IMR-90 (cell line): Measurements from ENCODE around the gene SLC24A3. TPM values are rescaled to one million over a fixed set of nuclear protein-coding genes. Genes with fewer than 3 reads are reported as not detected.

Experiments
- ATAC-seq: fragments of 200-7000 bp; cut with Tn5 transposase; 2 replicates; pipeline ENCODE4 v1.9.1; 2020; ENCODE audit warnings: low read depth, mild to moderate bottlenecking, moderate library complexity
- BruUV-seq: library from RNA; stranded (reverse); fragments of 400-500 nt; replicated peaks from 2 replicates; lab custom pipeline; 2021; lab: Mats Ljungman, UMichigan
- CTCF ChIA-PET: fragments of 300-600 bp; formaldehyde crosslinking; extraction: SDS; loops from one replicate; lab custom pipeline; 2021; ENCODE audit warnings: antibody characterized with exemption; lab: Yijun Ruan, JAX
- POLR2A ChIA-PET: fragments of 300-600 bp; sonication (Branson Sonifier 250); formaldehyde crosslinking; loops from one replicate; lab custom pipeline; 2022; ENCODE audit warnings: antibody characterized with exemption; ENCODE audit not compliant: unreplicated experiment; lab: Charles Lee
- DNase-seq: peaks from one replicate; pipeline ENCODE4 v3.0.0; 2013
- H2AFZ ChIP-seq: replicated peaks from 2 replicates; pipeline ENCODE3; 2013; ENCODE audit warnings: low read length, mild to moderate bottlenecking; ENCODE audit not compliant: poor library complexity
- H2AK5ac ChIP-seq: 2 replicates; pipeline ENCODE4 v1.6.1; 2013; ENCODE audit warnings: low read depth, low read length, inconsistent platforms
- H2AK9ac ChIP-seq: replicated peaks from 2 replicates; pipeline ENCODE3; 2013; ENCODE audit warnings: mild to moderate bottlenecking, low read depth, low read length, moderate library complexity; ENCODE audit not compliant: poor library complexity
- H2BK120ac ChIP-seq: 2 replicates; pipeline ENCODE4 v1.6.1; 2013; ENCODE audit warnings: low read depth, low read length, inconsistent platforms
- H2BK15ac ChIP-seq: 3 replicates; pipeline ENCODE4 v1.6.1; 2013; ENCODE audit warnings: low read depth, low read length, inconsistent platforms
- H2BK20ac ChIP-seq: 2 replicates; pipeline ENCODE4 v1.6.1; 2013; ENCODE audit warnings: low read depth, mild to moderate bottlenecking, inconsistent platforms, low read length, moderate library complexity
- H2BK5ac ChIP-seq: 2 replicates; pipeline ENCODE4 v1.6.1; 2013; ENCODE audit warnings: mild to moderate bottlenecking, low read depth, low read length, inconsistent platforms; ENCODE audit not compliant: poor library complexity, severe bottlenecking
- H3K14ac ChIP-seq: replicated peaks from 2 replicates; pipeline ENCODE4 v1.6.1; 2013; ENCODE audit warnings: low read depth, low read length, inconsistent platforms
- H3K18ac ChIP-seq: 2 replicates; pipeline ENCODE4 v1.6.1; 2013; ENCODE audit warnings: low read depth, low read length, control low read depth
- H3K23ac ChIP-seq: 2 replicates; pipeline ENCODE4 v1.6.1; 2013; ENCODE audit warnings: low read depth, low read length, inconsistent platforms
- H3K27ac ChIP-seq: 2 replicates; pipeline ENCODE4 v1.5.1; 2013; ENCODE audit warnings: mild to moderate bottlenecking, control low read depth, low read length; ENCODE audit not compliant: insufficient read depth
- H3K27me3 ChIP-seq: 2 replicates; pipeline ENCODE4 v1.6.1; 2013; ENCODE audit warnings: low read length; ENCODE audit not compliant: control insufficient read depth, insufficient read depth
- H3K36me3 ChIP-seq: 2 replicates; pipeline ENCODE4 v1.6.1; 2013; ENCODE audit warnings: low read length, mixed read lengths; ENCODE audit not compliant: control insufficient read depth, insufficient read depth
- H3K4ac ChIP-seq: 2 replicates; pipeline ENCODE4 v1.6.1; 2013; ENCODE audit warnings: low read depth, low read length, inconsistent platforms
- H3K4me1 ChIP-seq: 2 replicates; pipeline ENCODE4 v1.6.1; 2013; ENCODE audit warnings: low read length, mixed read lengths; ENCODE audit not compliant: control insufficient read depth, insufficient read depth
- H3K4me2 ChIP-seq: 2 replicates; pipeline ENCODE4 v1.6.1; 2013; ENCODE audit warnings: low read depth, mild to moderate bottlenecking, control low read depth, low read length, moderate library complexity
- H3K4me3 ChIP-seq: 2 replicates; pipeline ENCODE4 v1.5.1; 2013; ENCODE audit warnings: low read depth, mild to moderate bottlenecking, control low read depth, low read length, moderate library complexity; ENCODE audit not compliant: insufficient read depth
- H3K56ac ChIP-seq: 2 replicates; pipeline ENCODE4 v1.6.1; 2013; ENCODE audit warnings: low read length, inconsistent platforms; ENCODE audit not compliant: insufficient read depth; ENCODE audit errors: extremely low read depth
- H3K79me1 ChIP-seq, 2 experiments: 2 replicates each; pipeline ENCODE4 v1.6.1; 2013; ENCODE audit warnings: low read length in 2 of 2, inconsistent platforms in 1 of 2, low read depth in 1 of 2
- H3K9ac ChIP-seq: 2 replicates; pipeline ENCODE4 v1.6.1; 2013; ENCODE audit warnings: low read depth, low read length, control low read depth
- H3K9me1 ChIP-seq: 2 replicates; pipeline ENCODE4 v1.6.1; 2013; ENCODE audit warnings: low read length, inconsistent platforms; ENCODE audit not compliant: insufficient read depth
- H3K9me3 ChIP-seq: 2 replicates; pipeline ENCODE4 v1.6.1; 2013; ENCODE audit warnings: low read length; ENCODE audit not compliant: control insufficient read depth, insufficient read depth
- H4K20me1 ChIP-seq: 2 replicates; pipeline ENCODE4 v1.6.1; 2013; ENCODE audit warnings: low read length, inconsistent platforms; ENCODE audit not compliant: insufficient read depth
- H4K5ac ChIP-seq: 2 replicates; pipeline ENCODE4 v1.6.1; 2013; ENCODE audit warnings: mild to moderate bottlenecking, low read depth, low read length, control low read depth
- H4K8ac ChIP-seq, 2 experiments: 2 replicates each; pipeline ENCODE4 v1.6.1; 2013; ENCODE audit warnings: low read depth in 2 of 2, low read length in 2 of 2, control low read depth in 1 of 2, inconsistent platforms in 1 of 2
- H4K91ac ChIP-seq: 2 replicates; pipeline ENCODE4 v1.6.1; 2013; ENCODE audit warnings: low read depth, low read length, inconsistent platforms; ENCODE audit not compliant: insufficient read depth
- BHLHE40 ChIP-seq: fragments of 150-350 bp; IDR thresholded peaks from 2 replicates; pipeline ENCODE4 v1.6.1; 2016; ENCODE audit warnings: mild to moderate bottlenecking, low read depth, low read length
- CHD1 ChIP-seq: IDR thresholded peaks from 2 replicates; pipeline ENCODE4 v1.6.1; 2012; ENCODE audit warnings: low read depth, low read length, improper control_type of control experiment
- CTCF ChIP-seq: conservative IDR thresholded peaks from 2 replicates; pipeline ENCODE4 v1.5.1; 2012; ENCODE audit warnings: mild to moderate bottlenecking, low read depth, low read length, improper control_type of control experiment
- ELK1 ChIP-seq: fragments of 150-350 bp; IDR thresholded peaks from 2 replicates; pipeline ENCODE4 v1.6.1; 2016; ENCODE audit warnings: low read depth, mild to moderate bottlenecking, low read length, moderate library complexity, borderline replicate concordance
- FOS ChIP-seq: fragments of 150-350 bp; IDR thresholded peaks from 2 replicates; pipeline ENCODE4 v1.6.1; 2016; ENCODE audit warnings: low read depth, low read length
- MAFK ChIP-seq: IDR thresholded peaks from 2 replicates; pipeline ENCODE4 v1.6.1; 2012; ENCODE audit warnings: low read depth, low read length, improper control_type of control experiment
- MAZ ChIP-seq: IDR thresholded peaks from 2 replicates; pipeline ENCODE4 v1.6.1; 2012; ENCODE audit warnings: low read depth, mild to moderate bottlenecking, low read length, improper control_type of control experiment, moderate library complexity, borderline replicate concordance
- MXI1 ChIP-seq: IDR thresholded peaks from 2 replicates; pipeline ENCODE4 v1.6.1; 2012; ENCODE audit warnings: low read depth, mild to moderate bottlenecking, low read length, moderate library complexity, borderline replicate concordance
- NFE2L2 ChIP-seq: fragments of 150-350 bp; IDR thresholded peaks from 2 replicates; pipeline ENCODE4 v1.6.1; 2016; ENCODE audit warnings: low read depth, mild to moderate bottlenecking, low read length
- POLR2A ChIP-seq: IDR thresholded peaks from 2 replicates; pipeline ENCODE4 v1.6.1; 2012; ENCODE audit warnings: mild to moderate bottlenecking, low read depth, low read length
- RAD21 ChIP-seq: IDR thresholded peaks from 2 replicates; pipeline ENCODE4 v1.6.1; 2012; ENCODE audit warnings: low read length, improper control_type of control experiment
- RCOR1 ChIP-seq: IDR thresholded peaks from 2 replicates; pipeline ENCODE4 v1.6.1; 2012; ENCODE audit warnings: mild to moderate bottlenecking, low read length, improper control_type of control experiment; ENCODE audit not compliant: insufficient replicate concordance
- RFX5 ChIP-seq: IDR thresholded peaks from 2 replicates; pipeline ENCODE4 v1.8.0; 2012; ENCODE audit warnings: low read depth, mild to moderate bottlenecking, low read length, moderate library complexity
- SMC3 ChIP-seq: fragments of 150-350 bp; IDR thresholded peaks from 2 replicates; pipeline ENCODE4 v1.6.1; 2016; ENCODE audit warnings: low read depth, mild to moderate bottlenecking, antibody characterized with exemption, low read length, moderate library complexity
- dilution Hi-C: fragments of 300-500 bp; cut with HindIII; formaldehyde crosslinking; loops from one replicate; pipeline ENCODE4 v1.14.3; 2018; ENCODE audit warnings: low sequenced_read_pairs; ENCODE audit not compliant: unreplicated experiment
- in situ Hi-C: fragments of 300-500 bp; cut with MboI; formaldehyde crosslinking; loops from 3 replicates; pipeline ENCODE4 v1.14.3; 2019; ENCODE audit warnings: low sequenced_read_pairs, inconsistent platforms, mixed read lengths
- intact Hi-C: fragments of 100-400 bp; cut with micrococcal nuclease; formaldehyde crosslinking; loops from 2 replicates; pipeline ENCODE4 v1.10.0; 2022
- polyA plus RNA-seq, 3 experiments: library from polyadenylated mRNA; depleted of rRNA; stranded (reverse); fragments of >200 nt; gene quantifications; 2 replicates each; pipeline ENCODE4 v1.2.3, GENCODE V29; 2012; ENCODE audit warnings: low replicate concordance in 1 of 3
- total RNA-seq: library from RNA; depleted of rRNA; stranded (reverse); fragments of >200 nt; gene quantifications from 2 replicates; pipeline ENCODE4 v1.2.3, GENCODE V29; 2012
- TF ChIP-seq, protein P1 (sequence below): fragments of 150-350 bp; IDR thresholded peaks from 2 replicates; pipeline ENCODE4 v1.6.1; 2017; ENCODE audit warnings: mild to moderate bottlenecking, antibody characterized with exemption, low read length, low read depth

The SLC24A3 gene
- total and polyA plus RNA-seq, 2 of the 4 experiments (the other 2 are of a cell fraction) = not detected

DNA sequence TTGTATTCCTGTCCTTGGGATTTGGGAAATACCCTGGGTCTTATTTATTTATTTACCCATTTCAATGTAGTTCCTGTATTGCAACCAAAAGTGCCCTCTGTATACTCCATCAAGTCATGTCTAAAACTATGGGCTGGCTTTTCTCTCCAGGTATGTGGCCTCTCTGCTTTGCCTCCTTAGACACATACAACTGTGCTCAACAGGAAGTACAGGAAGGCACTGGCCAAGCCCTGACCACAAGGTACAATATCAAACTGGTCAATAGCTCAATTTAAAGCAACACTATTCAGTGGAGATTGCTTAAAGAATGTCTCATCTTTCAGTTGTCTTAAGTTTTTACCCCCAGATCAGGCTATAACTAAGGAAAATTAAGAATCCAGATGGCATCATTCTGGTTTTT, 42.3 kb upstream of the SLC24A3 start:
- Histone ChIP-seq H2BK5ac (no peak overlapping the region), H3K56ac (no peak overlapping the region), H3K14ac (no peak overlapping the region), H3K4ac (no peak overlapping the region), H2AK5ac (no peak overlapping the region), H2BK15ac (no peak overlapping the region), H3K79me1 (no peaks in the 10 kb centered on the region), H3K4me1 (no peaks in the 10 kb centered on the region), H2AFZ (no peak overlapping the region), H2BK120ac (no peak overlapping the region), H3K4me2 (no peak overlapping the region), H3K18ac (no peak overlapping the region), H3K36me3 (no peaks in the 10 kb centered on the region), H2AK9ac (no peak overlapping the region), H4K20me1 (no peaks in the 10 kb centered on the region), H4K91ac (no peak overlapping the region), H2BK20ac (no peak overlapping the region), H3K4me3 (no peak overlapping the region), H4K8ac (no peak overlapping the region), H3K9me3 (no peaks in the 10 kb centered on the region), H4K5ac (no peak overlapping the region), H3K23ac (no peak overlapping the region), H3K9me1 (no peaks in the 10 kb centered on the region), H3K27me3 (no peaks in the 10 kb centered on the region), H3K9ac (no peak overlapping the region), H3K27ac (no peak overlapping the region)
- DNase-seq (no peak), ATAC-seq (no peak)
- dilution Hi-C loops = no loop called here
- ChIA-PET CTCF (no interaction called here), POLR2A (no interaction called here)
- no TSS peak for BruUV-seq
- in situ Hi-C loops = no loop called here
- no peak for TF ChIP-seq CTCF
- TF ChIP-seq FOS = no peak
- no peak for TF ChIP-seq RCOR1
- no peak for TF ChIP-seq CHD1
- no peak for TF ChIP-seq ELK1
- TF ChIP-seq MXI1 = no peak
- TF ChIP-seq NFE2L2 = no peak
- TF ChIP-seq POLR2A = no peak
- no peak for TF ChIP-seq SMC3
- TF ChIP-seq, protein P1, sequence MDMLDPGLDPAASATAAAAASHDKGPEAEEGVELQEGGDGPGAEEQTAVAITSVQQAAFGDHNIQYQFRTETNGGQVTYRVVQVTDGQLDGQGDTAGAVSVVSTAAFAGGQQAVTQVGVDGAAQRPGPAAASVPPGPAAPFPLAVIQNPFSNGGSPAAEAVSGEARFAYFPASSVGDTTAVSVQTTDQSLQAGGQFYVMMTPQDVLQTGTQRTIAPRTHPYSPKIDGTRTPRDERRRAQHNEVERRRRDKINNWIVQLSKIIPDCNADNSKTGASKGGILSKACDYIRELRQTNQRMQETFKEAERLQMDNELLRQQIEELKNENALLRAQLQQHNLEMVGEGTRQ = no peak
- TF ChIP-seq RFX5 = no peak
- TF ChIP-seq MAZ = no peak
- TF ChIP-seq BHLHE40 = no peak
- TF ChIP-seq MAFK = no peak
- no peak for TF ChIP-seq RAD21
- intact Hi-C loops = no loop called here
